HPDE6-E6E7 (cell line): ENCODE results near the gene USP17L29.
"Not testable (repeated sequence)": the region's sequence is repeated elsewhere in the genome, so short reads cannot be mapped to it uniquely, and the experiment has no call there.

Experiments used
- DNase-seq: peaks from one replicate; pipeline ENCODE4 v3.0.0; 2011; ENCODE audit warnings: missing footprints; ENCODE audit errors: extremely low spot score

USP17L29 gene, protein sequence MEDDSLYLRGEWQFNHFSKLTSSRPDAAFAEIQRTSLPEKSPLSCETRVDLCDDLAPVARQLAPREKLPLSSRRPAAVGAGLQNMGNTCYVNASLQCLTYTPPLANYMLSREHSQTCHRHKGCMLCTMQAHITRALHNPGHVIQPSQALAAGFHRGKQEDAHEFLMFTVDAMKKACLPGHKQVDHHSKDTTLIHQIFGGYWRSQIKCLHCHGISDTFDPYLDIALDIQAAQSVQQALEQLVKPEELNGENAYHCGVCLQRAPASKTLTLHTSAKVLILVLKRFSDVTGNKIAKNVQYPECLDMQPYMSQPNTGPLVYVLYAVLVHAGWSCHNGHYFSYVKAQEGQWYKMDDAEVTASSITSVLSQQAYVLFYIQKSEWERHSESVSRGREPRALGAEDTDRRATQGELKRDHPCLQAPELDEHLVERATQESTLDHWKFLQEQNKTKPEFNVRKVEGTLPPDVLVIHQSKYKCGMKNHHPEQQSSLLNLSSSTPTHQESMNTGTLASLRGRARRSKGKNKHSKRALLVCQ

DNA sequence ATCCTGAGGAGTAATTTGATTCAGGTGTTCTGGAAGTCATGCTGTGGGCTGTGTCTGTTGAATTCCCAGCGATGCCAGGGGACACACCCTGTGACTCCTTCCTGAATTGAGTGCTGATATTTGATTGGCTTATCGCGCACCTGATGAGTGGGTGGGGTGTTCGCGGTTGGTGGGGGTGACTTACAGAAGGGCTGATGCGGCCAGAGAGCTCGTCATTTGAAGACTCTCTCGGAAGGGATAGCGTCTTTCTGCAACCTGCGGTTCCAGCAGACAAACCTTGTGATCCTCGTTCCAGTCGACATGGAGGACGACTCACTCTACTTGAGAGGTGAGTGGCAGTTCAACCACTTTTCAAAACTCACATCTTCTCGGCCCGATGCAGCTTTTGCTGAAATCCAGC, at the start of gene USP17L29:
TSS of gene USP17L29 (plus strand) at position 301 of the 400 bp plus-strand sequence. CDS start at position 301, 0 bp downstream.
- DNase-seq, result not testable (repeated sequence)

DNA sequence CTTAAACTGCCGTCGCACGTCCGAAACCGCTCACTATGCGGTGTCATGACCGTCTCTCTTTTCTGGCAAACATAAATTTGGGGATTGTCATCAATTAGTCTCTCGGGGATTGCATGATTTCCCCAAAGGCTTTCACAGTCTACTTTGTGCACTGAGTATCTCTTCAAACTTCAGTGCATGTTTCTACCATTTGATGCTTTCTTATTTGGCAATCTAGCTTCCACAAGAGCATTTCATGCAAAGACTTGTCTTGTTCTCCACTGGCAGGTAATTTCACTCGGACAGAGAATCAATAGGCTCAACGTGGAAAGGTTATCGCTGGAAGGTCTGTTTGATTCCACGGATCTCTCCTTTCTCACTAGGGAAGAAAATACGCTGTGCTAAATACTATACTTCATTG, 29.2 kb upstream of the USP17L29 start:
- DNase-seq, result not testable (repeated sequence)

DNA sequence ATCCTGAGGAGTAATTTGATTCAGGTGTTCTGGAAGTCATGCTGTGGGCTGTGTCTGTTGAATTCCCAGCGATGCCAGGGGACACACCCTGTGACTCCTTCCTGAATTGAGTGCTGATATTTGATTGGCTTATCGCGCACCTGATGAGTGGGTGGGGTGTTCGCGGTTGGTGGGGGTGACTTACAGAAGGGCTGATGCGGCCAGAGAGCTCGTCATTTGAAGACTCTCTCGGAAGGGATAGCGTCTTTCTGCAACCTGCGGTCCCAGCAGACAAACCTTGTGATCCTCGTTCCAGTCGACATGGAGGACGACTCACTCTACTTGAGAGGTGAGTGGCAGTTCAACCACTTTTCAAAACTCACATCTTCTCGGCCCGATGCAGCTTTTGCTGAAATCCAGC, 28.6 kb upstream of the USP17L29 start, which contains the start of gene USP17L24:
TSS of gene USP17L24 (plus strand) at position 301 of the 400 bp plus-strand sequence. CDS start at position 301, 0 bp downstream.
- DNase-seq, result not testable (repeated sequence)

DNA sequence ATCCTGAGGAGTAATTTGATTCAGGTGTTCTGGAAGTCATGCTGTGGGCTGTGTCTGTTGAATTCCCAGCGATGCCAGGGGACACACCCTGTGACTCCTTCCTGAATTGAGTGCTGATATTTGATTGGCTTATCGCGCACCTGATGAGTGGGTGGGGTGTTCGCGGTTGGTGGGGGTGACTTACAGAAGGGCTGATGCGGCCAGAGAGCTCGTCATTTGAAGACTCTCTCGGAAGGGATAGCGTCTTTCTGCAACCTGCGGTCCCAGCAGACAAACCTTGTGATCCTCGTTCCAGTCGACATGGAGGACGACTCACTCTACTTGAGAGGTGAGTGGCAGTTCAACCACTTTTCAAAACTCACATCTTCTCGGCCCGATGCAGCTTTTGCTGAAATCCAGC, 23.8 kb upstream of the USP17L29 start, which contains the start of gene USP17L25:
TSS of gene USP17L25 (plus strand) at position 301 of the 400 bp plus-strand sequence. CDS start at position 301, 0 bp downstream.
- not testable (repeated sequence) for DNase-seq

DNA sequence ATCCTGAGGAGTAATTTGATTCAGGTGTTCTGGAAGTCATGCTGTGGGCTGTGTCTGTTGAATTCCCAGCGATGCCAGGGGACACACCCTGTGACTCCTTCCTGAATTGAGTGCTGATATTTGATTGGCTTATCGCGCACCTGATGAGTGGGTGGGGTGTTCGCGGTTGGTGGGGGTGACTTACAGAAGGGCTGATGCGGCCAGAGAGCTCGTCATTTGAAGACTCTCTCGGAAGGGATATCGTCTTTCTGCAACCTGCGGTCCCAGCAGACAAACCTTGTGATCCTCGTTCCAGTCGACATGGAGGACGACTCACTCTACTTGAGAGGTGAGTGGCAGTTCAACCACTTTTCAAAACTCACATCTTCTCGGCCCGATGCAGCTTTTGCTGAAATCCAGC, 19.1 kb upstream of the USP17L29 start, which contains the start of gene USP17L26:
TSS of gene USP17L26 (plus strand) at position 301 of the 400 bp plus-strand sequence. CDS start at position 301, 0 bp downstream.
- DNase-seq, result not testable (repeated sequence)

DNA sequence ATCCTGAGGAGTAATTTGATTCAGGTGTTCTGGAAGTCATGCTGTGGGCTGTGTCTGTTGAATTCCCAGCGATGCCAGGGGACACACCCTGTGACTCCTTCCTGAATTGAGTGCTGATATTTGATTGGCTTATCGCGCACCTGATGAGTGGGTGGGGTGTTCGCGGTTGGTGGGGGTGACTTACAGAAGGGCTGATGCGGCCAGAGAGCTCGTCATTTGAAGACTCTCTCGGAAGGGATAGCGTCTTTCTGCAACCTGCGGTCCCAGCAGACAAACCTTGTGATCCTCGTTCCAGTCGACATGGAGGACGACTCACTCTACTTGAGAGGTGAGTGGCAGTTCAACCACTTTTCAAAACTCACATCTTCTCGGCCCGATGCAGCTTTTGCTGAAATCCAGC, 14.3 kb upstream of the USP17L29 start, which contains the start of gene USP17L5:
TSS of gene USP17L5 (plus strand) at position 301 of the 400 bp plus-strand sequence. CDS start at position 301, 0 bp downstream.
- not testable (repeated sequence) for DNase-seq

DNA sequence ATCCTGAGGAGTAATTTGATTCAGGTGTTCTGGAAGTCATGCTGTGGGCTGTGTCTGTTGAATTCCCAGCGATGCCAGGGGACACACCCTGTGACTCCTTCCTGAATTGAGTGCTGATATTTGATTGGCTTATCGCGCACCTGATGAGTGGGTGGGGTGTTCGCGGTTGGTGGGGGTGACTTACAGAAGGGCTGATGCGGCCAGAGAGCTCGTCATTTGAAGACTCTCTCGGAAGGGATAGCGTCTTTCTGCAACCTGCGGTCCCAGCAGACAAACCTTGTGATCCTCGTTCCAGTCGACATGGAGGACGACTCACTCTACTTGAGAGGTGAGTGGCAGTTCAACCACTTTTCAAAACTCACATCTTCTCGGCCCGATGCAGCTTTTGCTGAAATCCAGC, 9.6 kb upstream of the USP17L29 start, which contains the start of gene USP17L27:
TSS of gene USP17L27 (plus strand) at position 301 of the 400 bp plus-strand sequence. CDS start at position 301, 0 bp downstream.
- not testable (repeated sequence) for DNase-seq

DNA sequence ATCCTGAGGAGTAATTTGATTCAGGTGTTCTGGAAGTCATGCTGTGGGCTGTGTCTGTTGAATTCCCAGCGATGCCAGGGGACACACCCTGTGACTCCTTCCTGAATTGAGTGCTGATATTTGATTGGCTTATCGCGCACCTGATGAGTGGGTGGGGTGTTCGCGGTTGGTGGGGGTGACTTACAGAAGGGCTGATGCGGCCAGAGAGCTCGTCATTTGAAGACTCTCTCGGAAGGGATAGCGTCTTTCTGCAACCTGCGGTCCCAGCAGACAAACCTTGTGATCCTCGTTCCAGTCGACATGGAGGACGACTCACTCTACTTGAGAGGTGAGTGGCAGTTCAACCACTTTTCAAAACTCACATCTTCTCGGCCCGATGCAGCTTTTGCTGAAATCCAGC, 4.8 kb upstream of the USP17L29 start, which contains the start of gene USP17L28:
TSS of gene USP17L28 (plus strand) at position 301 of the 400 bp plus-strand sequence. CDS start at position 301, 0 bp downstream.
- not testable (repeated sequence) for DNase-seq

DNA sequence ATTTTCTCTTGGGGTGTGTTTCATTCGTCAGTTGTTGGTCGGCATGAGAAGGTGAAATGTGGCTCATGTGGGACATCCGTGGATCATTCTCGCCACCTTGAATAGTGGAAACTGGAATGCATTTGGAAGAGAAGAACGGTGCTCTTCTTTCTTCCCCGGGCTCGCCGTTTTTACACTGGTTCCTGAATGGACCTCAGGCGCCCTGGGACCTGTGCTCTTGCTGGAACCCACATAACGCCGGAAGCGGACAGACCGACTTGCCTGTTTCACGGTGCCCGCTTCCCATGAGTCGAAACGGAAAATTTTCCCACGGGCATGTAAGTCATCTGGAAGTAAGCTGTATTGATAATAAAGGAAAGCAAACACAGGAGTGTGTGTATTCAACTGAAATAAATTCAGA, 2.6 kb upstream of the USP17L29 start:
- not testable (repeated sequence) for DNase-seq

DNA sequence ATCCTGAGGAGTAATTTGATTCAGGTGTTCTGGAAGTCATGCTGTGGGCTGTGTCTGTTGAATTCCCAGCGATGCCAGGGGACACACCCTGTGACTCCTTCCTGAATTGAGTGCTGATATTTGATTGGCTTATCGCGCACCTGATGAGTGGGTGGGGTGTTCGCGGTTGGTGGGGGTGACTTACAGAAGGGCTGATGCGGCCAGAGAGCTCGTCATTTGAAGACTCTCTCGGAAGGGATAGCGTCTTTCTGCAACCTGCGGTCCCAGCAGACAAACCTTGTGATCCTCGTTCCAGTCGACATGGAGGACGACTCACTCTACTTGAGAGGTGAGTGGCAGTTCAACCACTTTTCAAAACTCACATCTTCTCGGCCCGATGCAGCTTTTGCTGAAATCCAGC, 9.4 kb downstream of the USP17L29 start, which contains the start of gene USP17L30:
TSS of gene USP17L30 (plus strand) at position 301 of the 400 bp plus-strand sequence. CDS start at position 301, 0 bp downstream.
- not testable (repeated sequence) for DNase-seq

DNA sequence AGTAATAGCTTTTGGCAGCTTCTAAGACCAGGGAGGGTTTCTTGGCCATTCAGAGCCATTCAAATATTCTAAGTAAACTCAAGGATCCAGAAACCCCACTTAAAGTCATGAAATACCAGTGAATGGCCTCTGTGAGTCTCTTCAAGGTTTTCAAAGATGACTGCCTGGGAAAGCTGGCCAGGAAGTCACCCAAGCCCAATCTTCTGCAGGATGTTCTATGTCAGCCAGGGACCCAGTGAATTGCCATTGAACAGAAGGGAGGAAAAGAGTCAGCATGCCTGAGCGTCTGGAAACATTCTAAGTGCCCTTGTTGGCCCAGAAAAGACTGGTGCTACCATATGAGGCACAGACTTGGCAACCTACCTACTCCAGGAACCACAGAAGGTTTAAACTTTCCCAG, 26.4 kb downstream of the USP17L29 start:
- not testable (repeated sequence) for DNase-seq

DNA sequence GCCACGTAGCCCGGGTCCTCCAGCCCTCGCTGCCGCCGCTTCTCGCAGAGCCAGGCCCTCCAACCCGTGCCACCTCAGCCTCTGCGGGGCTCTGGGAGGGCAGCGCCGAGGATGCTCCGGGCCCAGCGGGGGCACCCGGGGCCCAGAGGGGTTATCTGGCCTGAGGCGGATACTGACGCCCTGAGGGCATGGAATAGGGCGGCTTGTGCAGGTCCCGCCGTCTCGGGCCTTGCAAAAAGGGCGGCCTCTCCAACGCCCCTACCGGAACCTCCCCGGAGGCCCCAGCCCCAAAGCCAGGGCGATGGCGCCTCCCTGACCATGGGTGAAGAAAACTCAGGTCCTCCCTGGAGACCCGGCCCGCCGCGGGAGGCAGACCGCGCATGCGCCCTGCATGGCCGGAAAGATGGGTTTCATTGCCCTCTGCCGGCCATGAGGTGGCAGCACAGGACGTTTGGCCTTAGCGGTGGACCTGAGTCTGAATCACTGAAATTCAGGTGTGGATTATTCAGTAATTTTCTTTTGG, 27.6 kb downstream of the USP17L29 start:
- DNase-seq, result not testable (repeated sequence)

DNA sequence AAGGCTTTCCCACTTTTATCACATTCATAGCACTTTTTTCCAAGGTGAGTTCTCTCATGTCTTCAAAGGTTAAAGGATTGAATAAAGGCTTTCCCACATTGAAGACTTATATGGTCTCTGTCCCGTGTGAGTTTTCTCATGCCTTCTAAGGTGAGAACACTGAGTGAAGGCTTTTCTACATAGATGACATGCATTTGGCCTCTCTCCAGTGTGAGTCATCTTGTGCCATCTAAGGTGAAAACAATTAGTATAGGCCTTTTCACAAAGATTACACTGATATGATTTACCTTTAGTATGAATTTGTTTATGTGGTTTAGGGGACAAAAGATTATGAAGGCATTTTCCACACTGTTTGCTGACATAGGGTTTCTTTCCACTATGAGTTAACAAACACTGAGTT, 30.7 kb downstream of the USP17L29 start:
- DNase-seq, result no peak

DNA sequence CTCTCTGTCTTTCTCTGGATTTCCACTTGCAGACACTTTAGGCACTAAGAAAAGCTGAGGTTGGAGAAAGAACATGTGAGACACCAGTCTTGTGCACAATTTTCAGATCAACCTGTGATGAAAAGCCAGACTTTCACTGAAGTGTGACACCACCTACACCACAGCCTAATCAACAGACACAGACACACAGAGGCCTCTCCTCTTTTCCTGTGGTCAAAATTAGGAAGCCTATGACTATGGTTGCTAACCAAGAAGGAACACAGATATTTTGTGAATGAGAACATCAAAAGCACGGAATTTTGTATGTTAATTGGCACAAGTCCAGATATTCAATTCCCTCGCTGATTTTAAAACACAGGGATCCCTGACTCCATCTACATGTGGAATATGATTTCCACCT, 35.6 kb downstream of the USP17L29 start:
- DNase-seq, result not testable (repeated sequence)
